ENCODE results near the gene AMACR. TPM values are rescaled to one million over a fixed set of nuclear protein-coding genes. Genes with fewer than 3 reads are reported as not detected.
"Not testable (repeated sequence)": the region's sequence is repeated elsewhere in the genome, so short reads cannot be mapped to it uniquely, and the experiment has no call there.

The AMACR gene
- polyA plus RNA-seq, 10 donors: 3.8 to 10.5 (median 6.2) TPM

GRCh38 chr5:34039398-34040157, 31.7 kb upstream of the AMACR start:
- DNase-seq: peak in 1 of 3 donors; percentile 23

GRCh38 chr5:34038838-34039237, 31.0 kb upstream of the AMACR start:
- no peak for DNase-seq

GRCh38 chr5:34038390-34038789, 30.5 kb upstream of the AMACR start:
- DNase-seq: peak in 2 of 3 donors; percentile 52 to 58

- peak in 2 of 3 donors; percentile 66 to 72 for DNase-seq
Observed at GRCh38 chr5:34037726-34038125, 29.9 kb upstream of the AMACR start.

GRCh38 chr5:34035756-34036155, 27.9 kb upstream of the AMACR start:
- peak in 1 of 3 donors; percentile 18 for DNase-seq

DNA sequence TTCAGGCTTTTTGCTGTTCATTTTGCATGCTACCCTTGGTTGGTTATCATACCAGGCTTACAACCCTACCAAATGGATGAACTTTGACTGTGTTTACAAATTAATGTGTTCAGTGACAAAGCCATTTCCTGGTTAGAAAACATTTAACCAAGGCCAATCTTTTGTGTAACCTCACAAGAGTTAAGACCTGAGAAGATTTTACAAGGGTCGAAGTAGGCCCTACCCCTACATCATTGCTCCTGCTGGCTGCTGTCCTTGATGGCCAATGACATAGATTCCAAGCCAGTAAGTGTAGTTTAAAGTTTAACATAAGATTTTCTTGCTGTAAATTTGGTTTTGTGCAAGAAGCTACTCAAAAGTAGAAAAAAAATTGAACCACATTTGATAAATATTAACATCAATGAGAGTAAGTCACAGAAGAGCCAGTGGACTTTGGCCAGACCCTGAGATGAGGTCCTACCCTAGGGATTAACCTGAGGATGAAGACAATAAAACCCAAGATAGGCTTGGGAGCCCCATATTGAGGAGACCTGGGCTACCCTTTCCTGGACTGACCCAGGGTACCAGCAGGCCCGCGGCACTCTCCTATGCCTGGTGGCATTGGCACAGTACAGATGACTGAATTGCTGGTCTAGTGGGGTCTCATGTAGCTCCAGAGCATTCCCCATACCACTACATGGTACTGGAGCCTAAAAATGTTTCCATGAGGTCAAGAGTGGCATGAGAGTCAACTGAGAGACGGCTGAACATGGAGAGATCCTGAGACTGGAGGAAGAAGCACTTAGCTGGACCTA, 26.9 kb upstream of the AMACR start:
- no peak for DNase-seq

DNA sequence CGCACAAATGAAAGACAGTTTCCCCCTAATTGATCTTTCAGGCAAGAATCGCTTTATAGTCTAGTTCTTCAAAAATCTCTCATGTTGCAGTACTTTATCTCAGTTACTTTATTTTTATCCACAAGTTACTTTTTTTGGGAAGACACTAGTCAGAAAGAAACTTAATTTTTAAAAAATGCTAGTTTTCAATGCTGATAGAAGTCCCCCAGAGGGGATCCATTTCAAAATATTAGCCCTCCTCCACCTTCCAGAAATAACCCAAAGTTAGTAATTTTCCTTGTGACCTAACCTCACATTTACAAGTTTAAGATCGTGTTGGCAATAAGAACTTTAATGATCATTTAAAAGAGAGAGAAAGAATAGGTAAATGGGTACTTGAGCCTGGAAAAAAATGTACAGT, 24.1 kb upstream of the AMACR start:
- no peak for DNase-seq

DNA sequence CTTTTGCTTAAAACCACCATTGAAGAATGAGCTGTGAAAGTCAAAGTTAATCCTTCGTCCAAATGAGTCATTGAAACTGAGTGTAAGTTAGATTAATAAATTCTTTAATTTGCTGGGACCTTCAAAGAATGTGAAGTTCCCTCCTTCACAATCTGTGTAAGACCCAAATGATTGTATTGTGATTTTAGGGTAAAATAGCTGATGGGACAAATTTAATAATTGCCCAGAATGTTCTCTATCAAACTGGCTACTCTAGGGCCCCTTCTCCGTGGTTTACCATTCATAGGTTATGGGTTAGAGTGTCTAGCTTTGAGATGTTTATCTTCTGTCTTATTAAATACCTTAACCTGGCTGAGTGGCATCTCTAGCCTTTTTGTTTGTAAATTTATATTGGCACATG, 23.3 kb upstream of the AMACR start:
- DNase-seq: no peak

GRCh38 chr5:34030585-34030984, 22.7 kb upstream of the AMACR start:
- not testable (repeated sequence) for DNase-seq

GRCh38 chr5:34030048-34030447, 22.2 kb upstream of the AMACR start:
- peak in 1 of 3 donors; percentile 40 for DNase-seq

DNA sequence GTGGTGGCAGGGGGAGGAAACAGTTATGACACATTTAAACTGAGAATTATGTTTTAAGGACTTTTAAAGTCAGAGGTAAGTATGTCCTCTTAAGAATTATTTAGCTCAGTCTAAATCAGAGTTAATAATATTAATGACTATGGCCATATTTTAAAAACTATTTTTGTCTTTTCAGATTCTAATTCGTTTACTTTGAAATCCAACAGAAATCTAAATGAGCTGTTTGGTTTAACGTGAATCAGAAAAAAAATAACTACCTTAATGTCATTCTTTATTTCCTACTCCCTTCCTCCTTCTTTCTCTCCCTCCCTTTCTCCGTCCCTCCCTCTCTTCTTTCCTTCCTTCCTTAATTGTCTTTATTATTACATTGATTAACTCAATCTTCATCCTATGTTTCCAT, 20.5 kb upstream of the AMACR start:
- DNase-seq: no peak

GRCh38 chr5:34026089-34026761, 18.4 kb upstream of the AMACR start:
- no peak for DNase-seq

- peak in 1 of 3 donors; percentile 54 for DNase-seq
Observed at GRCh38 chr5:34022121-34022705, 14.4 kb upstream of the AMACR start.

DNA sequence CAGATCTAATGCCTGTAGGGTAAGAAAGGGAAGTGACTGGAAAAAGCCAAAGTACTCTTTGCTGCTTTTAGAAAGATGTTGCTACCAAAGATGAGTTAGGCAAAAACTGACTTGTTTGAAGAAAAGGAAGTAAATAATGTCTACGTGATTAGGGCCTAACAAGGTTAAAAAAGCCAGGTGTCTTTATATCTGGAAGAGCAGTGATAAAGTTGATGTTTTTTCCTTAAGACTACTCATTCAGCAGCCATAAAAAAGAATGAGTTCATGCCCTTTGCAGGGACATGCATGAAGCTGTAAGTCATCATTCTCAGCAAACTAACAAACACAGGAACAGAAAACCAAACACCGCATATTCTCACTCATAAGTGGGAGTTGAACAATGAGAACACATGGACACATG, 13.5 kb upstream of the AMACR start:
- DNase-seq: no peak

DNA sequence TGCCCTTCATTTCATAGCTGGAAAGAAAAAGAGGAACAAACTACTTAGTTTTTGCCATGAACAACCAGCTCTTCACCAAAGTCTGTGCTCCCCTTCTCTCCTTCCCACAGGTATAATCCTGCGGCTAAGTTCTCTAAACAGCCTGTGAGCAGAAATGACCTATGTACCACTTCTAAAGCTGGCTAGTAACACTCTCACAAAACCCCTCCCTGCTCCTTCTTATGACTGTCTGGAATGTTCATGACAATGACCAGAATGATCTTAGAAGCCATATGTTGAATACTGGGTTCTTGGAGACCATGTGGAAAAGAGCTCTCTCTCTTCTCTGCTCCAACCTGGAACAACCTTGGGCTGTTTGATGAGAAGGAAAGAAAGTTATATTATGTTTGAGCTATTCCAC, 12.9 kb upstream of the AMACR start:
- DNase-seq: no peak

DNA sequence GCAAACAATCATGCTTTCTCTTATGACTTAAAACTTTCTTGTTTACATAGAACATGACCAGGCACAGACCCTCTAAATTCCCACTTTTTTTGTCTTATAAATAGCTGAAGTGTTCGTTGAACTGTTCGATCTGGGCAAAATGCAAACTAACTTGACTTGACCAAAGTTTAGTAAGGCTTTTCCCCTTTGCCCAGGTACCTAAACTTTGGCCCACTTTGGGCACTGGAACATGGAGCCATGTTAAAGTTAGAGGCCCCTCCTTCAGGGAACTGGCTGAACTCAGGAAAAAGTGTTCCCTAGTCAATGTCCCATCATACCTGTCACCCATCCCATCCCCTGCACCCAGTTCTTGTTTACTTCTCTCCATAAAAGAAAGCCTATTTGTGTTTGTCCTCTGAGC, 9.4 kb upstream of the AMACR start:
- DNase-seq: no peak

GRCh38 chr5:34016750-34017149, 8.9 kb upstream of the AMACR start:
- no peak for DNase-seq

DNA sequence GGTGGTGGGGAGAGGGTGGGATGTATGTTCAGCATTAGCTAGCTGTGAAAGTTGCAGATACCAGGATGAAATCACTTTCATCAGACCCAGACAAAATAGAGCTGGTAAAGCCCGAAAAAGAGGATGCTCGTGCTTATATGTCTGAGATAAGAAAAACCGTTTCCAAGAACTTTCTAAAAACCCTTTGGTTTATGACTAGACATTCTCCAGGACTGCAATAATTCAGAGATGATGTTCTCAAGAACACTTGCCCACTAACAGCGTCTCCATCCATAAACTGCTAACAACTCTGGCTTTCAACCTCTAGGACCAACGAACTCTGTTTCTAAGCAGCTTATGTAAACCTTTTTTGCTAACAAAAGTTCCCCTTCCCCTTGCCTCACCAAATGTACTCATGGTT, 8.4 kb upstream of the AMACR start:
- no peak for DNase-seq

- no peak for DNase-seq
Observed at GRCh38 chr5:34015120-34015822, 7.4 kb upstream of the AMACR start.

DNA sequence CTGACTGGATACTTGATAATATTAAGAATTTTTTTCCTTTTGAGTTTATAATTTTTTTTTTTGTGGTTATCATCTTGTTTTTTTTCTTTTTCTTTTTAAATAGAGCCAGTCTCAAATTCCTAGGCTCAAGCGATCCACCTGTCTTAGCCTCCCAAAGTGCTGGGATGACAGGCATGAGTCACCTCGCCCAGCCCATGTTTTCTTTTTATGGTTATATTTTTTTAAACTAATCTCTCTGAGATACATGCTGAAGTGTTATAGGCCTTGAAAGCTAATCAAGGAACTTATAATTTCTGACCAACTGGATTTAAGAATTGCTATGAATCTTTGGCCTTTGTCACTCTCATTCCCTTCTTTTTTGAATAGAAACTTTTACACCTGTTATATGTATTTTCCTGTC, 6.8 kb upstream of the AMACR start:
- DNase-seq: no peak

DNA sequence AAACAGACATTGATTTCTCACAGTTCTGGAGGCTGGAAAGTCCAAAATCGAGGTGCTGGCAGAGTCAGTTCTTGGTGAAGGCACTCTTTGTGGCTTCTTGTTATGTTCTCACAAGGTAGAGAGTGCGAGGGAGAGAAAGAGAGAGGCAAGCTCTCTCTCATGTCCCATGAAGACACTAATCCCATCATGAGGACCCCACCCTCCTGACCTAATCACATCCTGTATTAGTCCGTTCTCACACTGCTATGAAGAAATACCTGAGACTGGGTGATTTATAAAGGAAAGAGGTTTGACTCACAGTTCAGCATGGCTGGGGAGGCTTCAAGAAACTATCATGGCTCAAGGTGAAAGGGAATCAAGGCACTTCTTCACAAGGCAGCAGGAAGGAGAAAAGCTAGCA, 5.7 kb upstream of the AMACR start:
- DNase-seq: no peak

DNA sequence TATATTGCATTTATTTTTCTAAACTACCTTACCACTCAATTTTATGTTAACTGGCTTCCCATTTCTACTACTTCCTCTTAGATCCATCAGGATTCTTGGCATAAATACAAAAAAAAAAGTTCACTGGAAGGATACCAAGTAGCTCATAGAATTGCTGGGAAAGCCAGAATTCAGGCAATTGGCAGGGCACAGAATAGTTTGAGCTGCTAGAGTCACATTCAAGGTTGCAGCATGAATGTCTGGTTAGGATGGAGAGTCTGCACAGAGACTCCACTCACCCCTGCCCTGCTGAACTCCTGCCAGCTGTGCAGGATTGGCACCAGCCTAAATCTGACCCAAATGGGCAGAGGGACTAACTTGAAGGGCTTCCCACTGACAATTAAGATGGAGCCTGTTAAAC, 4.9 kb upstream of the AMACR start:
- DNase-seq: peak in 2 of 3 donors; percentile 33 to 75

All from muscle of back (tissue), 11 donors.